ENCODE measurements around the gene TCF12. TPM values are rescaled to one million over a fixed set of nuclear protein-coding genes. Genes with fewer than 3 reads are reported as not detected.

The TCF12 gene
- total RNA-seq, 1 donor from 2014 or later: 112 TPM

- Mint-ChIP-seq H3K4me3 (ENCODE audit: unreplicated experiment) (no peak overlapping the region), H3K4me1 (ENCODE audit: low read depth, unreplicated experiment) (peaks cover 21% of the 10 kb centered on the region), H3K27me3 (ENCODE audit: low read depth, unreplicated experiment) (no peaks in the 10 kb centered on the region), H3K27ac (ENCODE audit: unreplicated experiment) (no peak overlapping the region), H3K36me3 (ENCODE audit: low read depth, unreplicated experiment) (no peaks in the 10 kb centered on the region), H3K9me3 (ENCODE audit: unreplicated experiment) (no peaks in the 10 kb centered on the region)
- Histone ChIP-seq H3K4me1 (ENCODE audit: insufficient read depth, low read length) (peaks cover 19% of the 10 kb centered on the region), H3K27ac (ENCODE audit: low read depth, low read length) (no peak overlapping the region), H3K79me2 (ENCODE audit: insufficient read depth, low read length) (no peaks in the 10 kb centered on the region), H4K20me1 (ENCODE audit: insufficient read depth, low read length) (no peaks in the 10 kb centered on the region), H3K36me3 (ENCODE audit: insufficient read depth, low read length) (no peaks in the 10 kb centered on the region), H2AFZ (ENCODE audit: low read depth, low read length) (no peak overlapping the region), H3K9me3 (ENCODE audit: insufficient read depth, low read depth, low read length) (no peaks in the 10 kb centered on the region), H3K27me3 (ENCODE audit: insufficient read depth, low read length) (peaks cover 3% of the 10 kb centered on the region), H3K9ac (ENCODE audit: low read length) (no peak overlapping the region), H3K4me3 (ENCODE audit: insufficient read depth, low read depth, low read length) (no peak overlapping the region), H3K4me2 (ENCODE audit: low read length) (no peak overlapping the region)
- no peak for TF ChIP-seq CTCF (IDR thresholded peaks at IDR 0.05; ENCODE audit: insufficient read depth, low read depth, low read length)
- TF ChIP-seq EZH2 (IDR thresholded peaks at IDR 0.05; ENCODE audit: insufficient read depth, low read length): no peak
- DNase-seq (ENCODE audit: low read depth) (no peak), FAIRE-seq (no peak)
Observed at GRCh38 chr15:57335293-57335715, 416.9 kb downstream of the TCF12 start.

GRCh38 chr15:57335719-57336118 lies 417.3 kb downstream of the TCF12 start:
- Mint-ChIP-seq H3K4me3 (ENCODE audit: unreplicated experiment) (no peak overlapping the region), H3K4me1 (ENCODE audit: low read depth, unreplicated experiment) (peaks cover 21% of the 10 kb centered on the region), H3K27ac (ENCODE audit: unreplicated experiment) (no peak overlapping the region), H3K9me3 (ENCODE audit: unreplicated experiment) (no peaks in the 10 kb centered on the region), H3K36me3 (ENCODE audit: low read depth, unreplicated experiment) (no peaks in the 10 kb centered on the region), H3K27me3 (ENCODE audit: low read depth, unreplicated experiment) (no peaks in the 10 kb centered on the region)
- peaks cover 18% of the 10 kb centered on the region for H3K4me1 ChIP-seq (ENCODE audit: insufficient read depth, low read length)
- no peaks in the 10 kb centered on the region for H3K36me3 ChIP-seq (ENCODE audit: insufficient read depth, low read length)
- TF ChIP-seq CTCF (IDR thresholded peaks at IDR 0.05; ENCODE audit: insufficient read depth, low read depth, low read length) (no peak), EZH2 (IDR thresholded peaks at IDR 0.05; ENCODE audit: insufficient read depth, low read length) (no peak)
- DNase-seq (ENCODE audit: low read depth) (no peak), FAIRE-seq (no peak)
- no peaks in the 10 kb centered on the region for H3K9me3 ChIP-seq (ENCODE audit: insufficient read depth, low read depth, low read length)
- no peak overlapping the region for H3K9ac ChIP-seq (ENCODE audit: low read length)
- H3K4me3 ChIP-seq (ENCODE audit: insufficient read depth, low read depth, low read length): no peak overlapping the region
- H3K79me2 ChIP-seq (ENCODE audit: insufficient read depth, low read length): no peaks in the 10 kb centered on the region
- H3K27me3 ChIP-seq (ENCODE audit: insufficient read depth, low read length): peaks cover 3% of the 10 kb centered on the region
- H3K4me2 ChIP-seq (ENCODE audit: low read length): no peak overlapping the region
- H2AFZ ChIP-seq (ENCODE audit: low read depth, low read length): no peak overlapping the region
- H4K20me1 ChIP-seq (ENCODE audit: insufficient read depth, low read length): no peaks in the 10 kb centered on the region
- H3K27ac ChIP-seq (ENCODE audit: low read depth, low read length): no peak overlapping the region

GRCh38 chr15:57337868-57338411 lies 419.5 kb downstream of the TCF12 start:
- TF ChIP-seq EZH2 (IDR thresholded peaks at IDR 0.05; ENCODE audit: insufficient read depth, low read length) (no peak), CTCF (IDR thresholded peaks at IDR 0.05; ENCODE audit: insufficient read depth, low read depth, low read length) (no peak)
- no peaks in the 10 kb centered on the region for H3K9me3 ChIP-seq (ENCODE audit: insufficient read depth, low read depth, low read length)
- H3K27ac ChIP-seq (ENCODE audit: low read depth, low read length): no peak overlapping the region
- no peak overlapping the region for H2AFZ ChIP-seq (ENCODE audit: low read depth, low read length)
- H3K4me1 ChIP-seq (ENCODE audit: insufficient read depth, low read length): peaks cover 18% of the 10 kb centered on the region
- H3K4me2 ChIP-seq (ENCODE audit: low read length): peak overlapping the region; percentile 42
- H3K9ac ChIP-seq (ENCODE audit: low read length): no peak overlapping the region
- H3K27me3 ChIP-seq (ENCODE audit: insufficient read depth, low read length): no peaks in the 10 kb centered on the region
- no peak for FAIRE-seq
- H3K4me3 Mint-ChIP-seq (ENCODE audit: unreplicated experiment): no peak overlapping the region
- no peaks in the 10 kb centered on the region for H3K27me3 Mint-ChIP-seq (ENCODE audit: low read depth, unreplicated experiment)
- H3K27ac Mint-ChIP-seq (ENCODE audit: unreplicated experiment): no peak overlapping the region
- no peaks in the 10 kb centered on the region for H3K36me3 Mint-ChIP-seq (ENCODE audit: low read depth, unreplicated experiment)
- no peaks in the 10 kb centered on the region for H3K79me2 ChIP-seq (ENCODE audit: insufficient read depth, low read length)
- H3K4me3 ChIP-seq (ENCODE audit: insufficient read depth, low read depth, low read length): no peak overlapping the region
- no peaks in the 10 kb centered on the region for H3K36me3 ChIP-seq (ENCODE audit: insufficient read depth, low read length)
- peaks cover 19% of the 10 kb centered on the region for H3K4me1 Mint-ChIP-seq (ENCODE audit: low read depth, unreplicated experiment)
- H4K20me1 ChIP-seq (ENCODE audit: insufficient read depth, low read length): no peaks in the 10 kb centered on the region
- peak; percentile 27 for DNase-seq (ENCODE audit: low read depth)
- no peaks in the 10 kb centered on the region for H3K9me3 Mint-ChIP-seq (ENCODE audit: unreplicated experiment)
